Measurements from ENCODE around the gene AKIP1.
"Not testable (repeated sequence)": the region's sequence is repeated elsewhere in the genome, so short reads cannot be mapped to it uniquely, and the experiment has no call there.

Gene AKIP1, protein sequence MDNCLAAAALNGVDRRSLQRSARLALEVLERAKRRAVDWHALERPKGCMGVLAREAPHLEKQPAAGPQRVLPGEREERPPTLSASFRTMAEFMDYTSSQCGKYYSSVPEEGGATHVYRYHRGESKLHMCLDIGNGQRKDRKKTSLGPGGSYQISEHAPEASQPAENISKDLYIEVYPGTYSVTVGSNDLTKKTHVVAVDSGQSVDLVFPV

DNA sequence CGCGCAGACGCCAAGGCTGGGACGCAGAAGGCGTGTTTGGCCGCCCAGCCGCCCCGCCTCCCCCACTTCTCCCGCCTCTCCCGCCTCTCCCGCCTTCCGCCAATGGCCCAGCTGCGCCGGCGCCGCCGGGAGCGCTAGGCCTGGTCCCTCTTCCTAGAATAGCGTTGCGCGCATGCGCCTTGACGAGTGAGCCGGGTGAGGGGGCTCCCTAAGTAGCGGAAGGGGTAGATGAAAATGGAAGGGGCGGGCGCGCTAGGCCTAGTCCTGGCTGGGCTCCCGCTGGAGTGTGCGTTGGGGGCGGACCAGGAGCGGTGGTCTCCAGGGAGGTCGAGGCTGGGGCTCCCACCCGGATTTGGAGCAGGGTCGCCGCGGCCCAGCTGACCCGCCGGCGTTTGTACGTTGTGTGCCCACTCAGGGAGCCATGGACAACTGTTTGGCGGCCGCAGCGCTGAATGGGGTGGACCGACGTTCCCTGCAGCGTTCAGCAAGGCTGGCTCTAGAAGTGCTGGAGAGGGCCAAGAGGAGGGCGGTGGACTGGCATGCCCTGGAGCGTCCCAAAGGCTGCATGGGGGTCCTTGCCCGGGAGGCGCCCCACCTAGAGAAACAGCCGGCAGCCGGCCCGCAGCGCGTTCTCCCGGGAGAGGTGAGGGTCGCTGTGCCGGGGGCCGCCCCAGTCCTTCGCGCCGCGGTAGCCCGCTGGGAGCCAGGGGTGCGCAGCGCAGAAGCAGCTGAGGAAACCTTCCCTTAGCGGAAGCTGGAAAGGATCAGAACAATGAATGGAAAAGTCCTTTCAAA lies at the start of gene AKIP1:
Gene AKIP1 (plus strand): TSS at position 161 of the 795 bp plus-strand sequence. CDS start 261 bp downstream, at position 422.
- DNase-seq = peak; percentile 97

DNA sequence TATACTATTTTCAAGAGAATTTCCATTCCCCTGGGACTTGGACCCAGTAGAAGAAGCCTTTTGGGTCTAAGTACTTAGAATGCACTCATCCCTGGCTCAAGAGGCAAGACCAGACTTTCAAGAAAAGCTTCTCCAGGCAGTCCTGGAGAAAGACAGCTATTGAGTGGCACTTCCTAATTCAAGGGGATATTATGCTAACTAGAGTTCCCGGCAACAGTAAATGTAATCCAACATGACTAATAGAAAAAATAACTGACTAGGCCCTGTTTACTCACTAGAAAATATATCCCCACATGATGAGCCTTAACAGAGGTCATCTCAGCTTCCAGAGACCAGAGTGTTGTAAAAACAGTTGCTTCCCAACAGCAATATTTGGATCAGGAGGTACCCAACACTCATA lies 47.2 kb upstream of the AKIP1 start:
- DNase-seq = no peak

DNA sequence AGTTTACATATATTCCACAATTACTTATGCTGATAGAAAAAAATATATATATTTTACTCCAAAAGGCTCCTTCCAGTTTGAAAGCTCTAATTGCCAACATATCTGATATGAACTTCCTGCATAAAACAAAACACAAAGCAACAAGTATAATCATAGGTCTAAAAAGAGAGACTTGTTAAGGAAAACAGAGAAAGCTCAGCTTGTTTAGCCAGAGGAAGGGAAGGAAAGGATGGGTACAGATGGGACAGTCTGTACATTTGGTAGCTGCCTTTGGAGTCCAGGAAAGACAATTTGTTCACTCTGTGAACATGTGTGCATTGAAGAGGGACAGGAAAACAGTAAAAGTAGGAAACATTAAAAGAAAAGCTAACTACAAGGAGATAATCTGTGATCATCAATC lies 45.7 kb upstream of the AKIP1 start:
- no peak for DNase-seq

DNA sequence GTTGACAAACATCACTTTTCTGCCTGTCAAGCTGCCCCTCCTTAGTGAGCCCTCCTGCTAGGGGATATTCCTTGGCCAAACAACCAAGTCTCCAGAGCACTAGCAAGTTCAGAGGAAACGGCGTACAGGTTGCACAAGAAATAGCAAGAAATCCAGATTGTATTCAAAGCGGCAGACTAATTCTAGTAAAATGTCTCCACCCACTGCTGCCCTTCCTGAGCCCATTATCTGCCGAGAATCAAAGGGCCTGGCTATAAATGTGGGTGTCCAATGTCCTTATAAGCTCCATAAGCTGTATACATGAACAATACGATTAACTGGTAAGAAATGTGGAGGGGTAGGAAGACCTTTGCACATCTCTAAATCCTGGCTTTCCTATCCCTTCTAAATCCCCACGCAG lies 44.0 kb upstream of the AKIP1 start:
- no peak for DNase-seq

DNA sequence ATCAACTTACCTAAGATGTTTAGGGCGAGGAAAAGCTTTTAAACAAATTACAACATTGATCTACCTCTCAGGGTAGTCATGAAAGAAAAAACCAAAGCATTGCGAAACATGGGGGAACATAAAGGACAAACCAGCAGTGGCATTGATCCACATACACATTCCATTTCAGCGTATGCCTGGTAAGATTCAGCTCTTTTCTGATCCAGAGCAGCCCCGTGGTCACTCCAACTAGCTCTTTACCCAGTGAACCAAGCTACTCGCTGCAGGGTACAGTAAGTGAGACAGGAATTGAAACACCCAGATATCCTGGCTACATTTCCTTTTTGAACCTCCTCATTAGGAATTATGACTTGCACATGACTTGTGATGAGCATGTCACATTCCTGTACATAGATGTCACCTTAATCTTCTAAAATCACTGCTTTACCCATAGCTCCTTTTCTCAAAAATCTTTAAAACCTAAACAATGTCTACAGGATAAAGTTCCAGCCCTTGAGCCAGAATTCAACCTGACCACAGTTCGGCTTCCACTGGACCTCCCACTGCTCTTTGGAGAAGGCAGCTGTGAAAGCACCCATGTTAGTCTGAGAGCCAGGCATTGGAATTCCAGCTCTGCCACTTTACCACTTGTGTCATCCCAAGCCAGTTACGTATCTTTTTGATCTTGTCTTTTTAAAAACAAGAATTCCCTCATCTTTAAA lies 42.9 kb upstream of the AKIP1 start:
- no peak for DNase-seq

DNA sequence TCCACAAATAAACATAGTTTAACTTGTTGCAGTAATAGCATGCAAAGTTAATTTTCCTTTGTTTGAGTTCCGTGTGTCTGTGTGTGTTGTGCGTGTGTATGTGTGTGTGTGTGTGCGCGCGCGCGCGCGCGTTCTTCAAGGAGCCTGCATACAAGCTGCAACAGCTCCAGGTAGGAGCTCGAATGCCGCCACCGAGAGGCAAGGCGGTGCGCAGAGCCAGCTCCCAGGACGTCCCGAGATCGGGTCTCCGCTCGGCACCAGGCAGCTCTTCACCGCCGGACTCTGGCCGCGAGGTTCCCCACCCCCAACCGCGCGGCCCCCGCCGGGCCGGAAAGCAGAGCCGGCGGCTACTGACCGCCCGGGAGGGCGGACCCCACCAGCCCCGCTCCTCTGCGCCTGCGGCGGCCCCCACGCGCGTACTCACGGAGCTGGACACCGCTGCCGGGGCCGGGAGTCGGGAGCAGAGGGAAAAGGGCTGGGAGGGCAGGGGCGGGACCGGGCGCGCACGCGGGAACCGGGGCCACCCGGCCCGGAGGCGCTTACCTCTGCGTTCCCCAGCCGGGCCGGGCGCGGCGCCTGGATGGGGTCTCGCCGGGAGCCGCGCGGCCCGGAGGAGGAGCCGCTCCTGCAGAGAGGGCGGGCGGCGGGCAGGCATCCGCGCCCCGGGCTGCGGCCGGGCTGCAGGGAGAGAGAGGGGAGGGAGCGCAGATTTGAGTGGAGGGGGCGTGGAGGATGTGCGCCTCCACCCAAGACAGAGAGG lies 40.4 kb upstream of the AKIP1 start:
- DNase-seq = peak; percentile 49

DNA sequence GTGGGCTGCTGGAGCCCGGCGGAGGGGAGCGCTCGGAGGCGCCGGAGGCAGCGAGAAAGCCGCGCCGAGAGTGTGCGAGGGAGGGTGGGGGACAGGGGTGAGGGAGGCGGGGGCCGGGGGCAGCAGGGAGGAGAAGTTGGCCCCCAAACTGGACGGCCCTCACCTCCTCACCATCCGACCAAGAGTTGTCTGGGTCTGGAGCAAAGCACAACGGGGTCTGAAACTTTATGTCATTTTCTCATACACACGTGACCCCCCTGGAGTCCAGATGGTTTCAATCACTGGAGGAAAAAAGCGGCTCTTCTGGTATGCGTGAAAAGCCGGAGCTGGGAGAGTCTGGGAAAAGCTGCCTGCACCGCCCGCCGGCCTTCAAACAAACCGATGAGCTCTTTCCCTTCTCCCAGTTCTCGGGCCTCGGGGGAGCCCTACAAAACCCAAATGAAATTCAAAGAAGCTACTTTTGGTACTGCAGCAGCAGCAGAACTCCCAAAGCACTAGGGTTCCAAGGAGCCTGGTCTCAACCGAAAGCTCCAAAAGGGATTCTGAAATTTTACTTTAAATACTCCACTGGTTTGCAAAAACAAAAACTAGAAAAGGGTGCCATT lies 39.7 kb upstream of the AKIP1 start:
- peak; percentile 53 for DNase-seq

DNA sequence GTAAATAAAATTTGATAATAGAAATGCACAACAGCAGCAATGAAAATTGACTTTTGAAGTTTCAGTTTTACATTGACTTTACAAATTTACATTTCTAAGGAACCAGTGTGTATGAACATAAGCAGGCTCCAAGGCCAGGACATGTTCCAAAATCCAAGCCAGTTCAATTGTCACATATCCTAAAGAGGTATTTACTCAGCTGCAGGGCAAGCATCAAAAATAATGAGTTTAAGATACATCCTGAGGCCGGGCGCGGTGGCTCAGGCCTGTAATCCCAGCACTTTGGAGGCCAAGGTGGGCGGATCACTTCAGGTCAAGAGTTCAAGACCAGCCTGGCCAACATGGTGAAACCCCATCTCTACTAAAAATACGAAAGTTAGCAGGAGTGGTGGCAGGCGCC lies 39.0 kb upstream of the AKIP1 start:
- no peak for DNase-seq

DNA sequence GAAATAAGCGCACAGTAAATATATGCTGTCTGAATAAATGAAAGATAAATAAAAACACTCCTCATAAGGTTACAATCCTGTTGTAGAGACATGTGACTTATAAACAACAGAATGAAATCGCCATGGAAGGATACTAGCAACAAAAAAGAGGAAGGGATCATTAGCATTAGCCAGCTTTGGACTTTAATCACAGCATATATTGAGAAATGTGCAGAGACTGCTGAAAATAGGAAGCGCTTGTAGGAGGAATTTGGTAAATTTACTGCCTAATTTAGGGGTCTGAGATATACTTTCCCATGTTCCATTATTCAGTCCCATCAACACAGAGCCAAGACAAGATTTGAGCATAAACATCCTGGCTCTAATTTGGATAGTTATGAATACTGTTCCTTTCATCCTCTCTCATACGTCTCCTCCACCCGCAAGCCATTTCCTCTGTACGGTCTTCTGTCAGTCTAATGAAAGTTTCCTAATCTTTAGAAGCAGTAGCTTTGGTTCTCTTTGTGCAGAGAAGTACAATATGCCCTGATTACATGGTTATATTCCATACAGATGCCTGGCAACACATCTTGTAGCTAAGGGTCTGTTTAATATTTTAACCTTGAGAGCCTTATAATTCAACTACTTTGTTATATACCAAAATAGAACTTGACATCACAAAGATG lies 37.1 kb upstream of the AKIP1 start:
- no peak for DNase-seq

DNA sequence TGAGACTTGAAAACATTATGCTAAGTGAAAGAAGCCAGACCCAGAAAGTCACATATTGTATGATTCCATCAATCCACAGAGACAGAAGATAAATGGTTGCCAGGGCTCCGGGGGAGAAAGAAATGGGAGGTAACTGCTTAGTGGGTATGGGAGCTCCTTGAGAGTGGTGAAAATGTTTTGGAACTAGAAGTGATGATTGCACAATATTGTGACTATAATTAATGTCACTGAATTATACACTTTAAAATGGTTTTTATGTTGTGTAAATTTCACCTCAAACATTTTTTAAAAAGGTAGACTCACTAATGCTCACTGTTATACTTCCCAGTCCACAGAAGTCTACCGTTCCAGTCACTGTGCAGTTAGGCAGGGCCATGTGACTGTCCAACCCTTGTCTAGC lies 32.2 kb upstream of the AKIP1 start:
- no peak for DNase-seq

DNA sequence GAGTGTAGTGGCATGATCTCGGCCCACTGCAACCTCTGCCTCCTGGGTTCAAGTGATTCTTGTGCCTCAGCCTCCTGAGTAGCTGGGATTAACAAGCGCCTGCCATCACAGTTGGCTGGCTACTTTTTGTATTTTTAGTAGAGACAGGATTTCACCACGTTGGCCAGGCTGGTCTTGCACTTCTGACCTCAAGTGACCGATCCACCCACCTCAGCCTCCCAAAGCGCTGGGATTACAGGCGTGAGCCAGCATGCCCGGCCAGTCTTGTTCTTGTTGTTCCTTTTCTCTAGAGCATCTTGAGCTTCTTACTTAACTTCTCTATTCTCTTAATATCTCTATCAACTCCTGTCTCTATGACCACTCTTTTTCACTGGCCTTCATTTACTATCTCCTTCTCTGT lies 29.4 kb upstream of the AKIP1 start:
- DNase-seq = not testable (repeated sequence)

DNA sequence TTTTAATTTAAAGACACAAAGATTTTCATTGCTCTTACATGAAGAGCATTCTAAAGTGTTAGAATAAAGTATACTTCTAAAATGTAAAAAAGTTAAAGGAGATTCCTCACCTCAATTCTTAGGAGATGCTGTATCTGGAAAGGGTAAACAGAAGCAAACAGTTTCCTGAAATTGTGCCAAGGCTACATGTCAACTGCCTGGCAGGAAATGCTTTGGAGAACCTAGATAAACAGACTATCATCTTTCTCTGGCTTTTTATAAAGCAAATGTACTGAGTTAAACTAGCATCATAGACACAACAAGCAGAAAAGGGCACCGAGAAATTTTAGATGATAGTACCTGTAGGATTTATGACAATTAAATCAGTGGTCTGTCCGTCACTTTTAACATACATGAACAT lies 24.7 kb upstream of the AKIP1 start:
- no peak for DNase-seq

DNA sequence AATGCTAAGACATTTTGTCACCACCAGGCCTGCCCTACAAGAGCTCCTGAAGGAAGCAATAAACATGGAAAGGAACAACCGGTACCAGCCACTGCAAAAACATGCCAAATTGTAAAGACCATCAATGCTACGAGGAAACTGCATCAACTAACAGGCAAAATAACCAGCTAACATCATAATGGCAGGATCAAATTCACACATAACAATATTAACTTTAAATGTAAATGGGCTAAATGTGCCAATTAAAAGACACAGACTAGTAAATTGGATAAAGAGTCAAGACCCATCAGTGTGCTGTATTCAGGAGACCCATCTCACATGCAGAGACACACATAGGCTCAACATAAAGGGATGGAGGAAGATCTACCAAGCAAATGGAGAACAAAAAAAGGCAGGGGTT lies 19.8 kb upstream of the AKIP1 start:
- not testable (repeated sequence) for DNase-seq

DNA sequence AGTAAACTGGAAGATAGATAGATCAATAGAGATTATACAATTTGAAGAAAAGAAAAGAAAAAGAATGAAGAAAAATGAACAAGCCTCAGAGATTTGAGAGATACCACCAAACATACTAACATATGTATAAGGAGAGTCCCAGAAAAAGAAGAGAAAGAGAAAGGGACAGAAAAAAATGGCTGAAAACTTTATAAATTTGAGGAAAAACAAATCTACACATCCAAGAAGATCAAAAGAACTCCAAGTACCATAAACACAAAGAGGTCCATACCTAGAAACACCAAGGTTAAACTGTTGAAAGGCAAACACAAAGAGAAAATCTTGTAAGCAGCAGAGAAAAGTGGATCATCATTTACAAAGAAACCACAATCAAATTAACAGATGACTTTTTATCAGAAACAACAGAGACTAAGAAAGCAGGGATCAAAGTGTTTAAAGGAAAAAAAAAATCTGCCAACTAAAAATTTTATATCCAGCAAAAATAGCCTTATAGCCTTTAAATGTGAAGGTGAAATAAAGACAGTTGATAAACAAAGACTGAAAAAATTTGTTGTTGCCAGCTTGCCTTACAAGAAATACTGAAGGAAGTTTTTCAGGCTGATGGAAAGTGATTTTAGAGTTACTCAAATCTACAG lies 11.8 kb upstream of the AKIP1 start:
- no peak for DNase-seq

DNA sequence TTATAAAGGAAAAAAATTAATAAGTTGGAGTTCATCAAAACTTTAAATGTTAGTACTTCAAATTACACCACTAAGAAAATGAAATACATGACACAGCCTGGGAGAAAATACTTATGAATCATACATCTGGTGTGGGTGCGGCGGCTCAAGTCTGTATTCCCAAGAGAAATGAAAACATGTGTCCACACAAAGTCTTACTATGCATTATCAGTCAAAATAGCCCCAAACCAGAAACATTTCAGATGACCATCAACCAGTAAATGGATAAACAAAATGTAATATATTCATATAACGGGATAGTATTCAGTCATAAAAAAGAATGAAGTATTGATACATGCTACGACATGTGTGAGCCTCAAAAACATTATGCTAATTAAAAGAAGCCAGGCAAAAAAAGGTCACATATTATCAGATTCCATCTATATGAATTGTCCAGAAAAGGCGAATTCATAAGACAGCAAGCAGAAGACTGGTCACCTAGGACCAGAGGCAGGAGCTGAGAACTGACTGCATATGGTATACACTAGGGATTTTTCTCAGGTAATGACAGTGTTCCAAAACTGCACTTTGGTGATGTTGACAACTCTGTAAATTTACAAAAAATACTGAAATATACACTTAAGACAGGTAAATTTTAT lies 5.3 kb upstream of the AKIP1 start:
- no peak for DNase-seq

DNA sequence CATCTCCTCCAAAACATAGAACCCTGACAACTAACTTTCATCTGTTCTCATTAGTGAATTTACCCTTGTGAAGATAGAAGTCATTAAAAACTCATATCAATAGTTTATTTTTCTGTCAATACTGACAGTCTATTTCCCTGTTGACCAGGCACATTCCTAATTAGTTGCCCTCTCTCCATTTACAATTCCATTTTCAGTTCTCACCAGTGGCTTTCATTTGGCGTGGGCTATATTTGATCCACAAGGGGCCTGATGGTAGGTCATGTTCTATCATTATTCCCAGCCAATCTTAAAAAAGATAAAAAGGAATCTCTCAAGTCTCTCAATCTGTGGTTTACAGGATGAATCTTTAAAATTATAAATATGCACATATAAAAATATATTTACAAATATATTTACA lies 3.9 kb upstream of the AKIP1 start:
- DNase-seq = no peak

DNA sequence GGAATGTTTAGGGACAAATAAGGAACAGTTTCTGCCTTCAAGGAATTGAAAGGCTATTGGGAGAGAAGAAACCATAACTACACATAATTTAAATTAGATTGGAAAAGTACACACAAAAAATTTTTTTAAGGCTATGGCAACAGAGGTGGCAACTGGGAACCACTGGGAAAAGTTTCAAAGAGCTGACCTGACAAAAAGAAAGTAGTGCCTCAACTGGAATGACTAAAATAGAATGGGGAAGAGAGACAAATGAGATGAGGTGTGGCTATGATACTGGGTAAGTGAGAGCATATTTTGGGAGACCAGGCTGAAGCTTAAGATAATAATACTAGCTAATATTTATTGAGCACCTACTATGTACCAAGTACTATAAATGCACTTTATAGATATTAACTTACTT lies 2.9 kb upstream of the AKIP1 start:
- DNase-seq = no peak

DNA sequence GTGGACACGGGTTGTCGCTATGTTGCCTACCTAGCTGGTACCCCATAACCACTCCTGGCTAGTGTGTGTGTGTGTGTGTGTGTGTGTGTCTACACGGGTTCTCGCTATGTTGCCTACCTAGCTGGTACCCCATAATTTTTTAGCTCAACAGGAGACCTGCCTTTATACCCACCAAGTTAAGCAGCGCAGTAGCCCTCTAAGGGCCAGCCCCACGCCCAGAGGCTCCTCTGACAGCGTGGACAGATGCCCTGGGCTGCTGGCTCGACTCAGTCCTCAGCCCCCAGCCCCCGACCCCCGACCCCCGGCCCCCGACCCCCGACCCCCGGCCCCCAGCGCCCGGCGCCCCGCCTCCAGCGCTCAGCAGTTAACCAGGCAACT lies 351 bp upstream of the AKIP1 start:
- DNase-seq = no peak

DNA sequence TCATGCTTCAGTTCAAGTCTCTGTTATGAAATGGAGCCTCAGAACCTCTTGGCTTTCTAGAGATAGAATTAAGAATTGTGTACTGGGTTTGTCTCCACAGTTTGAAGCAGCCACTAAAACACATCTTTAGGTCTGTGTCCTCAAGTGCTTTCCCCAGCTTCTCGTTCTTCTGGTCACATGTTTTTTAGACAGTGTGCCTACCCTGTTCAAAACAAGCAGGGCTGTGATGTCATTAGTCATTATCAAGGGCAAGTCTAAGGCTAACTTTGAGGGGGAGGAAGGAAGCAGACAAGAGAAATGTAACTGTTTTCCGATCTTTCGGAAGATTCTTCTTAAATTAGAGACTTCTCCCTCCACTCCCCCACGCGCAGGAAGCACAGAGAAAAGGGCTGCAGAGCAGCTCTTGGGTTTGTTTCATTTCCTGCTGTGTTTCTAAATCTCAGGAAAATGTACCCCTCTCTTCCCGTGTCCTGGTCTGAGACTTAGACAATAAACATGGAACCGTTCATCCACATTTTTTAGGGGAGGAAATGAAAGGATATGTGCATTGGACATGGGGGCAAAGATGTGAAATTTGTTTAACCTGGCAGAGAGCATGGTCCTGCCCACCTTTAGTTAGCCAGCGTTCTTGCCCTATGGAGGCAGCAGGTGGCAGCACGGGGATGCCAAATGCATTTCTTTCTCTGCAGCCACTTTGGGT lies 3.1 kb downstream of the AKIP1 start:
- peak; percentile 31 for DNase-seq

DNA sequence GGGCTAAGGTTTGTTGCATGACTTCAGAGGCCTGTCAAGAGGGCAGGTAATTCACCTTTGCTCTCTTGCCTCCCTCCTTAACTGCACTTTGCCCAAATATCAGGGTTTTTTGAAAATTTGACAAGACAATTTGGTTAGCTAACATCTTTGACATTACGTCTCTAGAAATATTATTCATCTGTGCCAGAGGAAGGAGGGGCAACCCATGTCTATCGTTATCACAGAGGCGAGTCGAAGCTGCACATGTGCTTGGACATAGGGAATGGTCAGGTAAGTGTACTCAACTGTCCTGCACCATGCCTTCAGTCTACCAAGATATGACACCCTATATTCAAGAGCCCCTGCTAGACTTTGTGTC lies 3.7 kb downstream of the AKIP1 start:
- DNase-seq = no peak
